Testis (tissue), 2 donors: ENCODE measurements around the gene PRKCA.

Experiments
- POLR2A ChIP-seq: fragments of 450-650 bp; IDR thresholded peaks from one replicate; pipeline ENCODE4 v1.6.1; 2017; ENCODE audit warnings: antibody characterized with exemption, mild to moderate bottlenecking, moderate library complexity
- TF ChIP-seq, protein P1 (sequence below), 3 experiments: fragments of 450-650 bp in 2 of 3; fragments of 200-600 bp in 1 of 3; sonication (generic) in 1 of 3; IDR thresholded peaks; one replicate each; pipeline ENCODE4 v1.5.1; 2016 to 2019; ENCODE audit warnings: antibody characterized with exemption in 3 of 3, mild to moderate bottlenecking in 2 of 3, moderate library complexity in 1 of 3

DNA sequence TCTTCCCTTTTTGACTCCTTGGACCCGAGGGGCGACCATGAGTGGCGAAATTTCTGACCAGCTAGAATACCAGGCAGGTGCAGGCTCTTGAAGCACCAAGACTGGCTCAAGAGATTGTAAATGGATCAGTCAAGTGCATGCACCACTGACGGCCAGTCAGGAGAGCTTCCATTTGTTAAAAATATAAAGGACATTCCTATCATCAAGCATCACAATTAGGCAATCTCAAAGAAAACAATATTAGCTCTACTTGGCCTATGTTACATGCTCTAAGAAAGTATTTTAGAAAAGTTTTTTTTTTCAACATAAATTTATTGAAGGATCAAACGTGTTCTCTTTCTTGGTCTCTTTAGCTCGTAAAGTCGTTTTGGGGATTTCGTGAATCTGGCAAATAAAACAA lies 1.5 kb upstream of the PRKCA start:
- TF ChIP-seq POLR2A = no peak
- TF ChIP-seq, protein P1, sequence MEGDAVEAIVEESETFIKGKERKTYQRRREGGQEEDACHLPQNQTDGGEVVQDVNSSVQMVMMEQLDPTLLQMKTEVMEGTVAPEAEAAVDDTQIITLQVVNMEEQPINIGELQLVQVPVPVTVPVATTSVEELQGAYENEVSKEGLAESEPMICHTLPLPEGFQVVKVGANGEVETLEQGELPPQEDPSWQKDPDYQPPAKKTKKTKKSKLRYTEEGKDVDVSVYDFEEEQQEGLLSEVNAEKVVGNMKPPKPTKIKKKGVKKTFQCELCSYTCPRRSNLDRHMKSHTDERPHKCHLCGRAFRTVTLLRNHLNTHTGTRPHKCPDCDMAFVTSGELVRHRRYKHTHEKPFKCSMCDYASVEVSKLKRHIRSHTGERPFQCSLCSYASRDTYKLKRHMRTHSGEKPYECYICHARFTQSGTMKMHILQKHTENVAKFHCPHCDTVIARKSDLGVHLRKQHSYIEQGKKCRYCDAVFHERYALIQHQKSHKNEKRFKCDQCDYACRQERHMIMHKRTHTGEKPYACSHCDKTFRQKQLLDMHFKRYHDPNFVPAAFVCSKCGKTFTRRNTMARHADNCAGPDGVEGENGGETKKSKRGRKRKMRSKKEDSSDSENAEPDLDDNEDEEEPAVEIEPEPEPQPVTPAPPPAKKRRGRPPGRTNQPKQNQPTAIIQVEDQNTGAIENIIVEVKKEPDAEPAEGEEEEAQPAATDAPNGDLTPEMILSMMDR (IDR thresholded peaks at IDR 0.05) = no peak
